CD4-positive, alpha-beta T cell (primary cell): ENCODE data around the gene BTBD17. TPM values are rescaled to one million over a fixed set of nuclear protein-coding genes. Genes with fewer than 3 reads are reported as not detected.

Experiments used
- ATAC-seq: fragments of 200-7000 bp; cut with Tn5 transposase; one replicate; pipeline ENCODE4 v1.10.0; 2022; ENCODE audit warnings: mild to moderate bottlenecking; ENCODE audit not compliant: poor library complexity
- CTCF ChIA-PET: fragments of 350-600 bp; sonication (Branson Sonifier 250); formaldehyde crosslinking; loops from one replicate; lab custom pipeline; 2021; ENCODE audit warnings: antibody characterized with exemption, inconsistent platforms; lab: Charles Lee
- POLR2A ChIA-PET: fragments of 350-600 bp; sonication (Branson Sonifier 250); formaldehyde crosslinking; loops from one replicate; lab custom pipeline; 2021; ENCODE audit warnings: antibody characterized with exemption, inconsistent platforms; lab: Charles Lee
- DNase-seq, 14 experiments: peaks; one replicate each; pipeline ENCODE4 v3.0.0-alpha.2; 2013 to 2020; ENCODE audit warnings: mixed read lengths in 2 of 14
- H3K27ac ChIP-seq, 2 donors: one replicate each; pipeline versions ENCODE4 v1.5.1 to v1.7.0; 2013; ENCODE audit warnings: low read length in 2 of 2, low read depth in 1 of 2, mild to moderate bottlenecking in 1 of 2
- H3K27me3 ChIP-seq, 2 experiments: 1 replicate in 1 of 2; 2 replicates in 1 of 2; pipeline versions ENCODE4 v1.6.1 to v1.7.0; 2013; ENCODE audit warnings: low read length in 2 of 2, control low read depth in 1 of 2, mild to moderate bottlenecking in 1 of 2, moderate library complexity in 1 of 2; ENCODE audit not compliant: insufficient read depth in 2 of 2, control insufficient read depth in 1 of 2
- H3K36me3 ChIP-seq: one replicate; pipeline ENCODE4 v1.6.1; 2013; ENCODE audit warnings: low read length, control low read depth; ENCODE audit not compliant: insufficient read depth
- H3K4me1 ChIP-seq: one replicate; pipeline ENCODE4 v1.6.1; 2013; ENCODE audit warnings: low read length, control low read depth; ENCODE audit not compliant: insufficient read depth
- H3K4me3 ChIP-seq: one replicate; pipeline ENCODE4 v1.5.1; 2013; ENCODE audit warnings: mild to moderate bottlenecking, low read length, moderate library complexity
- H3K9me3 ChIP-seq, 2 experiments: 1 replicate in 1 of 2; 2 replicates in 1 of 2; pipeline versions ENCODE4 v1.6.1 to v1.7.0; 2013; ENCODE audit warnings: low read length in 2 of 2, mild to moderate bottlenecking in 2 of 2, control low read depth in 1 of 2, moderate library complexity in 1 of 2; ENCODE audit not compliant: control insufficient read depth in 1 of 2, insufficient read depth in 1 of 2
- H3K27ac Mint-ChIP-seq: one replicate; pipeline ENCODE4 v1.8.0; 2020; ENCODE audit warnings: mixed read lengths
- H3K27me3 Mint-ChIP-seq: one replicate; pipeline ENCODE4 v1.8.0; 2021; ENCODE audit warnings: mixed read lengths
- H3K36me3 Mint-ChIP-seq: one replicate; pipeline ENCODE4 v1.8.0; 2021; ENCODE audit warnings: low read depth, mixed read lengths
- H3K4me1 Mint-ChIP-seq: one replicate; pipeline ENCODE4 v1.8.0; 2021; ENCODE audit warnings: low read depth, mixed read lengths
- H3K4me3 Mint-ChIP-seq: one replicate; pipeline ENCODE4 v1.8.0; 2020; ENCODE audit warnings: mild to moderate bottlenecking, mixed read lengths
- H3K9me3 Mint-ChIP-seq: one replicate; pipeline ENCODE4 v1.8.0; 2020; ENCODE audit warnings: mixed read lengths
- CTCF ChIP-seq: fragments of 200-600 bp; IDR thresholded peaks from one replicate; pipeline ENCODE4 v1.8.0; 2022; ENCODE audit warnings: antibody characterized with exemption, mild to moderate bottlenecking
- intact Hi-C, 2 experiments: fragments of 100-400 bp; cut with DNase I in 1 of 2; cut with micrococcal nuclease in 1 of 2; formaldehyde crosslinking; loops; one replicate each; pipeline versions ENCODE4 v1.15.1 to v1.9.0; 2023 to 2025; cut with DNase I, micrococcal nuclease
- total RNA-seq, 174 experiments: library from RNA in 2 of 174; stranded (reverse) in 2 of 174; gene quantifications; one replicate each; pipeline ENCODE4 v1.2.3 and lab custom pipeline; 2021 to 2026

The BTBD17 gene
- total RNA-seq, 2 experiments from 2014 or later, result not detected

GRCh38 chr17:74335529-74336062 lies 26.1 kb downstream of the BTBD17 start:
- Mint-ChIP-seq H3K9me3 (no peaks in the 10 kb centered on the region), H3K4me1 (no peaks in the 10 kb centered on the region), H3K4me3 (no peak overlapping the region), H3K36me3 (no peaks in the 10 kb centered on the region), H3K27ac (no peak overlapping the region), H3K27me3 (peaks cover 4% of the 10 kb centered on the region)
- H3K4me3 ChIP-seq, result no peak overlapping the region
- no peaks in the 10 kb centered on the region for H3K36me3 ChIP-seq
- no peaks in the 10 kb centered on the region for H3K9me3 ChIP-seq
- DNase-seq, result no peak
- intact Hi-C loops, result no loop called here
- TF ChIP-seq CTCF, result no peak
- no peaks in the 10 kb centered on the region for H3K4me1 ChIP-seq
- CTCF ChIA-PET, result no interaction called here
- H3K27me3 ChIP-seq, result peaks cover 0 to 2% of the 10 kb centered on the region in 2 experiments
- POLR2A ChIA-PET, result no interaction called here
- H3K27ac ChIP-seq, result no peak overlapping the region
- ATAC-seq, result no peak

GRCh38 chr17:74334393-74335039 lies 27.2 kb downstream of the BTBD17 start:
- TF ChIP-seq CTCF, result no peak
- Histone ChIP-seq H3K27ac (no peak overlapping the region), H3K27me3 (no peaks in the 10 kb centered on the region), H3K9me3 (no peaks in the 10 kb centered on the region), H3K36me3 (no peaks in the 10 kb centered on the region), H3K4me1 (peaks cover 6% of the 10 kb centered on the region), H3K4me3 (no peak overlapping the region)
- intact Hi-C loops, result no loop called here
- POLR2A ChIA-PET, result no interaction called here
- no peak overlapping the region for H3K27ac Mint-ChIP-seq
- no peaks in the 10 kb centered on the region for H3K9me3 Mint-ChIP-seq
- CTCF ChIA-PET, result interaction anchor here (0.6 kb wide), 1 partner anchor 50 kb away, joined by 3 read pairs; no protein-coding TSS in a partner anchor
- H3K4me3 Mint-ChIP-seq, result no peak overlapping the region
- no peaks in the 10 kb centered on the region for H3K36me3 Mint-ChIP-seq
- H3K27me3 Mint-ChIP-seq, result peaks cover 6% of the 10 kb centered on the region
- ATAC-seq (no peak), DNase-seq (no peak)
- peaks cover 3% of the 10 kb centered on the region for H3K4me1 Mint-ChIP-seq

GRCh38 chr17:74332763-74333283 lies 28.8 kb downstream of the BTBD17 start:
- no peak for ATAC-seq
- POLR2A ChIA-PET, result no interaction called here
- no peak overlapping the region for H3K27ac Mint-ChIP-seq

More at GRCh38 chr17:74332763-74333283, 28.8 kb downstream of the BTBD17 start:
- Histone ChIP-seq H3K4me3 (no peak overlapping the region), H3K27ac (no peak overlapping the region), H3K9me3 (no peaks in the 10 kb centered on the region), H3K4me1 (peaks cover 17% of the 10 kb centered on the region), H3K27me3 (no peaks in the 10 kb centered on the region), H3K36me3 (no peaks in the 10 kb centered on the region)
- CTCF ChIA-PET, result no interaction called here
- H3K27me3 Mint-ChIP-seq, result peaks cover 15% of the 10 kb centered on the region
- H3K4me1 Mint-ChIP-seq, result peaks cover 13% of the 10 kb centered on the region
- H3K36me3 Mint-ChIP-seq, result no peaks in the 10 kb centered on the region
- no peak overlapping the region for H3K4me3 Mint-ChIP-seq
- no peak for DNase-seq
- intact Hi-C loops, result no loop called here
- no peaks in the 10 kb centered on the region for H3K9me3 Mint-ChIP-seq
- TF ChIP-seq CTCF, result no peak
